Measurements from ENCODE around the gene TGFBR3L. TPM values are rescaled to one million over a fixed set of nuclear protein-coding genes. Genes with fewer than 3 reads are reported as not detected.

TGFBR3L gene
- total RNA-seq, 1 experiment from 2014 or later = 3.3 TPM

DNA sequence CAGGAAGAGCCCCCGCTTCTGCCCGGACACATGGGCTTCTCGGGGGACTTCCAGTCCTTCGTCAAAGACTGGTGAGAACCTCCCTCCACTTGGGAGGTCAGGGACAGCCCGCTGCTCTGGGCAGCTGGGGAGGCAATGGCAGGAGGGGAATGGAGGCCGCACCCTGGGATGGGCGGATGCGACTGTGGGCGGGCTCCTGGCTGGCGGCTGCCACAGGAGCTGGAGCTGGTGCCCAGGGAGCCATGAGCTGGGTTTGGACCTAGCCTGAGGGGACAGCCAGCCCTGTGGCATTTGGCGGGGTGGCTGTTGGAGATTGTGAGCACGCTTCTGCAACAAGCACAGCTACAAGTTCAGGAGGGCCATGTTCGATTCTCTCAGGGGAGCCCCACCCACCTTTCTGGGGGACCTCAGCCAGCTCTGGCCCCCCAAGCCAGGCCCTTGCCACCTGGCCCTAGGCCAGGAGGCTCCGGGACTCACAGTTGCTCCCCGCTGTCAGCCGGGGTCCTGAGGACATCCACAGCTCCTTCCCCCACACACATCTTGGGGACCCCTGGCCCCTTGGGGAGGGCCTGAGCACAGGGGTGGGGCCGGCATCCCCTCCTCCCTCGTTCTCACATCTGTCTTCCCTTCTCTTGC is 3.0 kb upstream of the TGFBR3L start:
- Mint-ChIP-seq H3K9me3 (ENCODE audit: unreplicated experiment) (no peaks in the 10 kb centered on the region), H3K36me3 (ENCODE audit: insufficient read depth, unreplicated experiment) (peaks cover 34% of the 10 kb centered on the region), H3K4me1 (ENCODE audit: insufficient read depth, unreplicated experiment) (peaks cover 6% of the 10 kb centered on the region), H3K27me3 (ENCODE audit: insufficient read depth, unreplicated experiment) (no peaks in the 10 kb centered on the region), H3K4me3 (ENCODE audit: unreplicated experiment) (no peak overlapping the region), H3K27ac (ENCODE audit: low read depth, unreplicated experiment) (no peak overlapping the region)
- POLR2A ChIA-PET = interaction anchor here (0.6 to 1.0 kb wide), 2 partner anchors 8 to 1518 kb away, joined by 4 to 6 read pairs; partner anchors contain the start of gene MAP2K7
- BruUV-seq (replicated peaks) = no TSS peak
- TF ChIP-seq, protein P1, sequence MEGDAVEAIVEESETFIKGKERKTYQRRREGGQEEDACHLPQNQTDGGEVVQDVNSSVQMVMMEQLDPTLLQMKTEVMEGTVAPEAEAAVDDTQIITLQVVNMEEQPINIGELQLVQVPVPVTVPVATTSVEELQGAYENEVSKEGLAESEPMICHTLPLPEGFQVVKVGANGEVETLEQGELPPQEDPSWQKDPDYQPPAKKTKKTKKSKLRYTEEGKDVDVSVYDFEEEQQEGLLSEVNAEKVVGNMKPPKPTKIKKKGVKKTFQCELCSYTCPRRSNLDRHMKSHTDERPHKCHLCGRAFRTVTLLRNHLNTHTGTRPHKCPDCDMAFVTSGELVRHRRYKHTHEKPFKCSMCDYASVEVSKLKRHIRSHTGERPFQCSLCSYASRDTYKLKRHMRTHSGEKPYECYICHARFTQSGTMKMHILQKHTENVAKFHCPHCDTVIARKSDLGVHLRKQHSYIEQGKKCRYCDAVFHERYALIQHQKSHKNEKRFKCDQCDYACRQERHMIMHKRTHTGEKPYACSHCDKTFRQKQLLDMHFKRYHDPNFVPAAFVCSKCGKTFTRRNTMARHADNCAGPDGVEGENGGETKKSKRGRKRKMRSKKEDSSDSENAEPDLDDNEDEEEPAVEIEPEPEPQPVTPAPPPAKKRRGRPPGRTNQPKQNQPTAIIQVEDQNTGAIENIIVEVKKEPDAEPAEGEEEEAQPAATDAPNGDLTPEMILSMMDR (IDR thresholded peaks at IDR 0.05; ENCODE audit: unreplicated experiment) = no peak
- no peak for DNase-seq (ENCODE audit: unreplicated experiment)
- intact Hi-C loops (cut with micrococcal nuclease) = no loop called here
- CTCF ChIA-PET = no interaction called here

DNA sequence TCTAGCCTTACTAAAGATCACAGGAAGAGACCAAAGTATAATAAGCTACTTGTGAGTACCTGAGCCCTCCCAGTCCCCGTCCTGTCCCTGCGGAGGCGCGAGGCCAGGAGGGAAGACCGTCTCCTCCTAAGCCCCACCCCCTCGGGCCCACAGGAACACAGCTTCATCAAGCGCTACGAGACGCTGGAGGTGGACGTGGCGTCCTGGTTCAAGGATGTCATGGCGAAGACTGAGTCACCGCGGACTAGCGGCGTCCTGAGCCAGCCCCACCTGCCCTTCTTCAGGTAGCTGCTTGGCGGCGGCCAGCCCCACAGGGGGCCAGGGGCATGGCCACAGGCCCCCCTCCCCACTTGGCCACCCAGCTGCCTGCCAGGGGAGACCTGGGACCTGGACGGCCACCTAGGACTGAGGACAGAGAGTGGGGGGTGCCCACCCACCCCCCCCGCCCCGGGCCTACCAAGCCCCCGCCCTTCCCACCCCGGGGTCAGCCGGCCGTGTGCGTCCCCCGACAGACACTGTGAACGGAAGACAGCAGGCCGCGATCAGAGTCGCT is 2.4 kb upstream of the TGFBR3L start:
- BruUV-seq (replicated peaks) = no TSS peak
- Mint-ChIP-seq H3K9me3 (ENCODE audit: unreplicated experiment) (no peaks in the 10 kb centered on the region), H3K27ac (ENCODE audit: low read depth, unreplicated experiment) (no peak overlapping the region), H3K36me3 (ENCODE audit: insufficient read depth, unreplicated experiment) (peaks cover 34% of the 10 kb centered on the region), H3K27me3 (ENCODE audit: insufficient read depth, unreplicated experiment) (no peaks in the 10 kb centered on the region), H3K4me1 (ENCODE audit: insufficient read depth, unreplicated experiment) (peaks cover 4% of the 10 kb centered on the region), H3K4me3 (ENCODE audit: unreplicated experiment) (no peak overlapping the region)
- no peak for DNase-seq (ENCODE audit: unreplicated experiment)
- POLR2A ChIA-PET = interaction anchor here (0.6 to 1.0 kb wide), 2 partner anchors 9 to 1518 kb away, joined by 4 to 6 read pairs; partner anchors contain the start of gene MAP2K7
- intact Hi-C loops (cut with micrococcal nuclease) = no loop called here
- TF ChIP-seq, protein P1 (IDR thresholded peaks at IDR 0.05; ENCODE audit: unreplicated experiment) = no peak
- CTCF ChIA-PET = interaction anchor here (0.7 kb wide), 1 partner anchor 127 kb away, joined by 3 read pairs; no protein-coding TSS in a partner anchor

DNA sequence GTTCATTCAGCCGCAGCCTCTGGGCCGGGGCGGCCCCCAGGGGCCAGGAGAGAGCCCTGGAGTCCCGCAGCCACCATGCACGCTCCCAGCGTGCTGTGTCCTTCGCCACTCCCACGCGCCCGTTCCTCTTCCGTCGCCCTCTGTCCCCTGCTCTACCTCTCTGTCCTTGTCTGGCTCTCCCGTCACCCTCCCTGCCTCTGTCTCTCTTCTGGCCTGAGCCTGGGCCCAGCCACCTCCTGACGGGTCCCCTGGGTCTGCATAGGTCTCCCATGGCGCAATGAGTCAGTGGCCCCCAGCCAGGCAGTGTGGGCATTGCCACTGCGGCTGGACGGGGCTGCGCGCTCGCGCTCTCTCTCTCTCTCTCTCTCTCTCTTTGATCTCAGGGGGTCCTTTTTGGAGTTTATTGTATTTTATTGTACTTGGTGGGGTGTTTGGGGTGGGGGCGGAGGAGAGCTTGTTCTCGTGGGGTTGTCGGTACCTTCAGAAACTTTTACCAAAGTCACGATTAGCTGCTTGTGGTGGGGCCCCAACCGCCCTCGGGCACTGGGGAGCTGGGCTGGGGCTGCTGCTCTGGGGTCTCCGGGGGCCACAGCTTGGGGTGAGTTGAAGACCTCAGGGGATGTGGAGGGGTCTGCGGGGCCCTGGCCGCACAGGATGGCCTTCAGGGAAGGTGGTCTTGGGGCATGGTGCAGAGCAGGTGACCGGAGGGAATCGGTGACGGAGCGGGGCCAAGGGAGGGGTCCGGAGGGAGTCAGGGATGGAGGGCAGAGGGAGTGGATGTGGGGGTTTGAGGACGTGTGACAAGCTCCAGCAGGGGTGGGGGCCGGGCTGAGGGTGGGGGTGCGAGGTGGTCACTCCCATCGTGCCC is 1.7 kb upstream of the TGFBR3L start:
- CTCF ChIA-PET = interaction anchor here (0.7 kb wide), 1 partner anchor 128 kb away, joined by 3 read pairs; no protein-coding TSS in a partner anchor
- DNase-seq (ENCODE audit: unreplicated experiment) = no peak
- no peak overlapping the region for H3K4me3 Mint-ChIP-seq (ENCODE audit: unreplicated experiment)

More for the DNA sequence above, 1.7 kb upstream of the TGFBR3L start:
- BruUV-seq (replicated peaks) = no TSS peak
- POLR2A ChIA-PET = interaction anchor here (0.6 kb wide), 1 partner anchor 25 kb away, joined by 4 read pairs; no protein-coding TSS in a partner anchor
- no peaks in the 10 kb centered on the region for H3K9me3 Mint-ChIP-seq (ENCODE audit: unreplicated experiment)
- H3K27me3 Mint-ChIP-seq (ENCODE audit: insufficient read depth, unreplicated experiment) = no peaks in the 10 kb centered on the region
- no peak overlapping the region for H3K27ac Mint-ChIP-seq (ENCODE audit: low read depth, unreplicated experiment)
- TF ChIP-seq, protein P1 (IDR thresholded peaks at IDR 0.05; ENCODE audit: unreplicated experiment) = no peak
- H3K4me1 Mint-ChIP-seq (ENCODE audit: insufficient read depth, unreplicated experiment) = no peaks in the 10 kb centered on the region
- peaks cover 34% of the 10 kb centered on the region for H3K36me3 Mint-ChIP-seq (ENCODE audit: insufficient read depth, unreplicated experiment)
- intact Hi-C loops (cut with micrococcal nuclease) = no loop called here

All from MCF 10A (cell line).